HepG2 (cell line): ENCODE results near the gene ASCC2. TPM values are rescaled to one million over a fixed set of nuclear protein-coding genes. Genes with fewer than 3 reads are reported as not detected.

Experiments
- AGO1 ChIP-seq: fragments of 200-400 bp; formaldehyde crosslinking; IDR thresholded peaks from 2 replicates; pipeline ENCODE4 v1.6.1; 2017; ENCODE audit warnings: mild to moderate bottlenecking, low read depth, low read length, moderate library complexity; ENCODE audit not compliant: poor library complexity, severe bottlenecking
- CBX2 ChIP-seq, 2 experiments: fragments of 200-600 bp in 1 of 2; sonication (generic); formaldehyde crosslinking in 1 of 2; IDR thresholded peaks; 2 replicates each; pipeline versions ENCODE4 v1.7.0 to v1.8.1; 2018 to 2022; ENCODE audit warnings: low read depth in 2 of 2, low read length in 1 of 2, mild to moderate bottlenecking in 1 of 2, missing genetic modification reagents in 1 of 2
- CSRNP1 ChIP-seq: sonication (generic); formaldehyde crosslinking; IDR thresholded peaks from 2 replicates; pipeline ENCODE4 v1.8.1; 2023; ENCODE audit warnings: mild to moderate bottlenecking, missing genetic modification reagents
- FOSL2 ChIP-seq: sonication (generic); formaldehyde crosslinking; IDR thresholded peaks from 2 replicates; pipeline ENCODE4 v1.4.0; 2020; ENCODE audit warnings: missing genetic modification reagents
- GPBP1L1 ChIP-seq: sonication (generic); formaldehyde crosslinking; IDR thresholded peaks from 2 replicates; pipeline ENCODE4 v1.5.0; 2020; ENCODE audit warnings: mild to moderate bottlenecking, missing genetic modification reagents
- LRRFIP1 ChIP-seq: sonication (generic); formaldehyde crosslinking; conservative IDR thresholded peaks from 2 replicates; pipeline ENCODE4 v1.4.0; 2020; ENCODE audit warnings: missing genetic modification reagents
- SKIL ChIP-seq: sonication (generic); formaldehyde crosslinking; IDR thresholded peaks from 2 replicates; pipeline ENCODE4 v1.8.0; 2022; ENCODE audit warnings: missing genetic modification reagents, mild to moderate bottlenecking, moderate library complexity, borderline replicate concordance
- U2AF1 ChIP-seq: fragments of 200-400 bp; formaldehyde crosslinking; optimal IDR thresholded peaks from 2 replicates; pipeline ENCODE3; 2017; ENCODE audit warnings: mild to moderate bottlenecking, low read depth, low read length
- ZBTB20 ChIP-seq: sonication (generic); formaldehyde crosslinking; IDR thresholded peaks from 2 replicates; pipeline ENCODE4 v1.8.1; 2023; ENCODE audit warnings: missing genetic modification reagents, low read depth, mild to moderate bottlenecking, borderline replicate concordance
- ZNF275 ChIP-seq: sonication (generic); formaldehyde crosslinking; IDR thresholded peaks from 2 replicates; pipeline ENCODE4 v1.8.0; 2022; ENCODE audit warnings: missing genetic modification reagents, mild to moderate bottlenecking, inconsistent platforms, borderline replicate concordance
- ZNF292 ChIP-seq: sonication (generic); formaldehyde crosslinking; IDR thresholded peaks from 2 replicates; pipeline ENCODE4 v1.8.1; 2022; ENCODE audit warnings: mild to moderate bottlenecking, low read depth, missing genetic modification reagents, borderline replicate concordance
- ZNF337 ChIP-seq: sonication (generic); formaldehyde crosslinking; IDR thresholded peaks from 2 replicates; pipeline ENCODE4 v1.5.1; 2020; ENCODE audit warnings: missing genetic modification reagents, low read depth, mild to moderate bottlenecking, borderline replicate concordance
- ZNF513 ChIP-seq: sonication (generic); formaldehyde crosslinking; conservative IDR thresholded peaks from 2 replicates; pipeline ENCODE4 v1.5.0; 2020; ENCODE audit warnings: missing genetic modification reagents
- ZNF703 ChIP-seq: sonication (generic); formaldehyde crosslinking; IDR thresholded peaks from 2 replicates; pipeline ENCODE4 v1.5.1; 2020; ENCODE audit warnings: missing genetic modification reagents, mild to moderate bottlenecking, moderate library complexity, borderline replicate concordance
- ZSCAN29 ChIP-seq: sonication (generic); formaldehyde crosslinking; conservative IDR thresholded peaks from 2 replicates; pipeline ENCODE4 v1.4.0; 2020; ENCODE audit warnings: mild to moderate bottlenecking, missing genetic modification reagents
- polyA plus RNA-seq, 8 experiments: library from polyadenylated mRNA; depleted of rRNA in 3 of 8; stranded (reverse) in 7 of 8; unstranded in 1 of 8; fragments of >200 nt; fragmentation: Illumina TruSeq in 4 of 8; extraction: Trizol in 4 of 8; gene quantifications; 2 replicates each; pipeline versions ENCODE4 v1.2.1 to v1.2.3, GENCODE V29; 2011 to 2016; ENCODE audit warnings: low read depth in 4 of 8, missing spikeins in 1 of 8, mixed read lengths in 1 of 8; ENCODE audit not compliant: insufficient read depth in 1 of 8
- total RNA-seq, 5 experiments: library from RNA; depleted of rRNA; stranded (reverse); fragments of >200 nt; fragmentation: Illumina TruSeq; extraction: Trizol; gene quantifications; 2 replicates each; pipeline ENCODE4 v1.2.3, GENCODE V29; 2016; ENCODE audit warnings: low read depth in 1 of 5

The ASCC2 gene
- total and polyA plus RNA-seq, 2 of the 13 experiments (the other 11 are each of a cell fraction or from before 2014, with no cell fraction given): 26.2 to 26.3 TPM

GRCh38 chr22:29782061-29782845 is 55.8 kb downstream of the ASCC2 start (continued):
- TF ChIP-seq ZBTB20 (CRISPR knock-in tag) (no peak), ZNF513 (CRISPR knock-in tag) (no peak), AGO1 (no peak), ZNF292 (CRISPR knock-in tag) (peak; percentile 41; the same call in 1 of the 2 replicates), FOSL2 (0 out of 2 replicates have a peak, but pooled peaks have one; percentile 8), ZNF337 (CRISPR knock-in tag) (no peak), ZNF703 (CRISPR knock-in tag) (no peak), CBX2 (IDR thresholded peaks at IDR 0.05; ENCODE audit: low read depth, low read length) (no peak), CBX2 (CRISPR knock-in tag; IDR thresholded peaks at IDR 0.05; ENCODE audit: low read depth) (no peak), CSRNP1 (CRISPR knock-in tag) (no peak), GPBP1L1 (CRISPR knock-in tag) (no peak), ZSCAN29 (CRISPR knock-in tag) (0 out of 2 replicates have a peak, but pooled peaks have one; percentile 55), LRRFIP1 (CRISPR knock-in tag) (no peak), SKIL (CRISPR knock-in tag) (no peak), ZNF275 (no peak), U2AF1 (no peak)
